Dedifferentiated amniotic fluid mesenchymal stem cell (primary cell): ENCODE measurements around the gene CERK.
A peak's percentile ranks its signal among the peaks of the same experiment; 100 is the strongest.
"Not testable (repeated sequence)": the region's sequence is repeated elsewhere in the genome, so short reads cannot be mapped to it uniquely, and the experiment has no call there.

Experiments used
- DNase-seq: peaks from one replicate; pipeline ENCODE4 v3.0.0-alpha.2; 2016; ENCODE audit errors: extremely low spot score

The CERK gene

DNA sequence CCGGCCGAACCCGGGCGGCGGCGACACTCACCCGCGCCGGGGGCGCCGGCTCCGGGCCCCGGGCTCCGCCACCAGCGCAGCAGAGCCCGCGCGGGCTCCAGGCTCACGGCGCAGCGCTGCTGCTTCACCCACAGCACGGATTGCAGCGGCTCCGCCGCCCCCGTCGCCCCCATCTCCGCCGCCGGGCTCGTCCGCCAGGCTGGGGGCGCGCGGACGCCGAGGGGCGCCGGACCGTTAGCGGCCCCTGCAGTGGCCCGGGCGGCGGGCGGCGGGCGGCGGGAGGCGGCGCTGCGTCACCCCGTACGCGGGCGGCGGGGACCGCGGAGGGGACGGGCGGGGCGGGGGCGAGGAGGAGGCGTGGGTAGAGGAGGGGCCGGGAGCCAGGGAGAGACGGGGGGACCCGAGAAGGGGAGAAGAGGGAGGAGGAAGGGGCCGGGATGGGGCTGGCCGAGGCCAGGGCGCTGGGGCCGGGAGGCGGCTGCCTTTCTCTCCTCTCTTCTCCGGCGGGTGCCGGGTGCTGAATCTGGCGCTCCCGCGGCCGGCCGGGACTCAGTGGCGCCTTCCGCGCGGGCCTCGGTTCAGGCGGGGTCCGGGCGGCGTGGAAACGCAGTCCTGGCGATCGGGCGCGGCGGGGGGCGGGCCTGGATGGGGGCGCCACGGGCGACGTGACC is at the start of gene CERK:
CERK (minus strand) TSS at position 277 of the 671 bp plus-strand sequence; CDS start at position 173, 104 bp downstream.
- DNase-seq, result peak; percentile 51

DNA sequence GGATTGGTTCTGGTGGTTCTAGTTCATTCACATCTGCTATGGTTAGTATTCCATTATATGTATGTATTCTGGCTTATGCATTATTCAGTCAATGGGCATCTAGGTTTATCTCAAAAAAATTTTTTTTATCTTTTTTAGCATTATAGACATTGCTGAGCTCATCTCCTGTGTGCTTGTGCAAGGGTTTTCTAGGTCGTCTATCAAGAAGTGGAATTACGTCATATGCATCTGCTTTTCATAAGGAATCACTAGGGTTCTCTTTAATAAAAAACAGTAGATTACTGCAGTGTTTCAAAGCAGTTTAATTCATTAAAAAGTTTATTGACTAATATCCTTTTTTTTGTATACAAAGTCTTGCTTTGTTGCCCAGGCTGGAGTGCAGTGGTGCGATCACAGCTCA is 45.7 kb upstream of the CERK start:
- no peak for DNase-seq

DNA sequence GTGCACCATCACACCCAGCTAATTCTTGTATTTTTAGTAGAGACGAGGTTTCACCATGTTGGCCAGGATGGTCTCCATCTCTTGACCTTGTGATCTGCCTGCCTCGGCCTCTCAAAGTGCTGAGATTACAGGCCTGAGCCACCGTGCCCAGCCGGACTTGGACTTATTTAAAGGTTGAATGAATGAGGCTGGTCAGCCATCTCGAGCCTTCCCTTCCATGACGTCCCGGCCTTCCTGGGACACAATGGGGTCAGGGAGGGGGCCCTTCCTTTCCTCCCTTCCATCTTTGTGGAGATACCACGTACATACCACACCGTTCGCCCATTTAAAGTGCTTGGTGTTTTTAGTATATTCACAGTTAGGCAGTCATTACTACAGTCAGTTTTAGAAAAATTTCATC is 44.1 kb upstream of the CERK start:
- DNase-seq, result not testable (repeated sequence)

DNA sequence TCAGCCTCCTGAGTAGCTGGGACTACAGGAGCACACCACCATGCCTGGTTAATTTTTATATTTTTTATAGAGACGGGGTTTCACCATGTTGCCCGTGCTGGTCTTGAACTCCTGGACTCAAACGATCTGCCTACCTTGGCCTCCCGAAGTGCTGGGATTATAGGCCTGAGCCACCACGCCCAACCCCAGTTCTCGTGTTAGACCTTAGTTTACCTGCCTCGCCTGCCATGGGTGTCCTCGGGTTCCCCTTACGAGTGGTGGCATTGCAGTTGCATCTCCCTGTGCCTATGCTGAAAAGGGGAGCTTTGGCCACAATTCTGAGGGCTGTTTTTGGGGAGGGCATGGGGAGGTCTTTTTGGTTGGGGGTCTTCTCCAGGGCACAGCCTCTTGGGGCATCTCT is 43.2 kb upstream of the CERK start:
- no peak for DNase-seq

DNA sequence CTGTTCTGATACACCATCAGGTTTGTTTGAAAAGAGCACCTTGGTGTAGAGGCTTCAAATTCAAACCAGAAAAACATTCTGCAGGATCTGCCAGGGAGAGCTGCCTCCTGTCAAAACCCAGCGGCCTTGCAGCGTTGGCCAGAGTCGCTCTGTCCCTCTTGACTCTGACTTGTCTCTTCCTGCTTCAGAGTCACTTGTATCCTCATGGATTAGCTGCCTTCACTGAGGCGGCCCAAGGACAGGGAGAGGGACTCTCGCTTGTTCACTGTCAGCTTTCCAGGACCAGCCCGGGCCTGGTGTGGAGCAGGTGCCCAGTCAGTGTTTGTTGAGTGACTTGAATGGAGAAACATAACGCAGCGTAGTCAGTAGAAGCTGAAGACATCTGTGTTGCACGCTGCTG is 42.4 kb upstream of the CERK start:
- DNase-seq, result no peak

- no peak for DNase-seq
These were observed 41.6 kb upstream of the CERK start for GRCh38 chr22:46779651-46780050.

DNA sequence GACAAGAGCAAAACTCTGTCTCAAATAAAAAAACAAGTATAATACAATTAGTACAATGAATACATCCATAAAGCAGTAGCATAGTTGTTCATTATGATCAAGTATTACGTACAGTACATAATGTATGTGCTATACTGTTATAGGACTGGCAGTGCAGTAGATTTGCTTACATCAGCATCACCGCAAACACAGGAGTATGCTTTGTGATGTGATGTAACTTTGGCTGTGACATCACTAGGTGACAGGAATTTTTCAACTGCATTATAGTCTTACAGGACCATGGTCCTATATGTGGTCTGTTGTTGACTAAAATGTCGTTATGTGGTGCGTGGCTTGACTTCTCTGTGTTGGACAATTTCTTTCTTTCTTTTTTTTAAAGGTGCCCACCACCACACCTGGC is 41.0 kb upstream of the CERK start:
- no peak for DNase-seq

DNA sequence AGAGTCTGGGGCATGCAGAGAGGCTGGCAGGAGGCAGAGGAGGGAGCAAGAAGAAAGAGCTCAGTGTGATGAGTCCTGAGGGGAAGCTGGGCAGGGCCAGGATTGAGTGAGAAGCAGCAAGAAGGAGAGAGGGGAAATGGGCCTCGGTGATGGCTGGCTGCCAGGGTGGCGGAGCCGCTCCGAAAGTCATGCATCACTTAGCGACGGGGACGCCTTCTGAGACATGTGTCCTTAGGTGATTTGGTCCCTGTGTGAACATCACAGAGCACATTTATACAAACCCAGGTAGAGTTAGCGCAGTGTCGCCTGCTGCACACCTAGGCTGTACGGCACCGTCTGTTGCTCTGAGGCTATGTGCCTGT is 39.5 kb upstream of the CERK start:
- DNase-seq, result no peak

GRCh38 chr22:46776876-46777608 is 39.0 kb upstream of the CERK start:
- DNase-seq, result no peak

DNA sequence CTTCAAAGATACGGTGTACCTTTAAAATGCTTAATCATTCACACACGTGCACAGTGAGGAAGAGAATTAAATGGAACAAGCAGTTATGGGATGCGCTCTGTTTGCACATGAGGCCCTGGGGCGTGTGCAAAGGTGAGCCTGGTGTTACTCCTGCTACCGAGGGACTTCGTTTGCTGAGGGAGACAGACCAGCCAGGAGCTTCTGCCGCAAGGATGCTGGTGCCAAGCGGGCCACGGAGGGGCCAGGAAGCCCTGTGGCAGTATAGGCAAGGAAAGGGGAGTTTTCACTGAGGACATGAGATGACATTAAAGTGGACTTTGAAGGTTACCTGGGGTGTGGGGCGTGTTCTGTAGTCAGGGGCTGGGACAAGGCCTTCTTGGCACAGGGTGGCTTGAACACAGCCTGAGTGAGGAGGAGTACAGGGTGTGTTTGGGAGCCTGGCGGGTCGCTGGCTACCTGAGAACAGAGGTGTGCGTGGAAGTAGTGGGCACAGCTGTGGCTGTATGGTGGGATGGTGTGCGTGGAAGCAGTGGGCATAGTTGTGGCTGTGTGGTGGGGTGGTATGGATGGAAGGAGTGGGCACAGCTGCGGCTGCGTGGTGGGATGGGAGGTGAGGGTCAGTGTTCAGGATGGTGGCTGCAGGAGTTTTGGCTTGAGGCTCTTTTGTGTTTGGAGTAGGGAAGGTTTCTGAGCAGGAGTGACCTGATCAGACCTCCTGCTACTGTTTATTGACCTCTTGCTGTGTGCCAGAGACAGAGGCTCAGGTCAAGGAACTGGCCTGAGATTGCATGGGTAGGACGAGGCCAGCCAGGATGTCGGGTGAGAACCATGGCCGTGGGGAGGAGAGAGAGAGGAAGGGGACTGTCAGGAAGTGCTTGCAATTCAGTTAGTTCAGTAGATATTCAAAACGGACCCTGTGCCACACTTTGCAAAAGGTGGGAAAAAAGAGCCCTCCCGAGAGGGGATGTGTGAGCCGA is 38.1 kb upstream of the CERK start:
- no peak for DNase-seq

DNA sequence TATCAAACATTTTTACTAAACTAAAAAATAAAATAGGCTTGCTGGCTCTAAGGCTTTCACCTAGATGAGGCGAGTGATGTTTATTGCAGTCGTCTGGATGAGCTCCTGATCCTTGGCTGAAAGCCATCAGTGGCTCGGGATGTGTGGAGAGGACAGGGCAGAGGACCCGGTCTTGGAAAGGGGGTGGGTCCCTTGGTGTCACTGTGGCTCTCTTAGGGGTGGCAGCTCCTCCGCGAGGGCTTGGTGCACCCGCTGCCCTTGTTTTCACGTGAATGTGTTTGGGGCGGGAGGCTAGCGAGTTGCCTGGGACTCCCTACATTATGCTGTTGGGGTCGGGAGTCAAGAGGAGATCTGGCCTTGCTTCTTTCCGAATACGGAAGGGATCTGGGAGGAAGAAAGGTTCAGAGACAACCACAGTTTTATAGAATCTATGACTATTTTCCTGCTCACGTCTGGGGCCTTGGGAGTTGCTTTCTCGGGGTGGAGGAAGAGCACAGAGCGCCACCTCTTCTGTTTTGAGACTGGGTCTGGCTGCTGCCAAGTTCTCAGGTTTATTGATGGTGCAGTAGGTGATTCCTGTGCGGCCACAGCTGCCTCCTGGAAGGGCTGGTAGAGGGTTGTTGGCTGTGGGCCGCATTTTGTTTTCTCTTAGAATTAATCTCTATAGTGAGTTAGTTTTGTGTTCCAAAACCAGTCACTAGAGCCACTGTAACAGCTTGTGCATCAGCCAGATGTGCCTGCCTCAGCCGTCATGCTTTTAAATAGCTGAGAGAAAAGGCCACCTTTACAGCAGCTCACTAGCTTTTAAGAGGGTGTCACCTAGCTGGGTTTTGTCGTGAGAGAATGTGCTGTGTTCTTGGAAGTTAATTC is 37.2 kb upstream of the CERK start:
- no peak for DNase-seq

- no peak for DNase-seq
These were observed 36.4 kb upstream of the CERK start for GRCh38 chr22:46774253-46774979.

DNA sequence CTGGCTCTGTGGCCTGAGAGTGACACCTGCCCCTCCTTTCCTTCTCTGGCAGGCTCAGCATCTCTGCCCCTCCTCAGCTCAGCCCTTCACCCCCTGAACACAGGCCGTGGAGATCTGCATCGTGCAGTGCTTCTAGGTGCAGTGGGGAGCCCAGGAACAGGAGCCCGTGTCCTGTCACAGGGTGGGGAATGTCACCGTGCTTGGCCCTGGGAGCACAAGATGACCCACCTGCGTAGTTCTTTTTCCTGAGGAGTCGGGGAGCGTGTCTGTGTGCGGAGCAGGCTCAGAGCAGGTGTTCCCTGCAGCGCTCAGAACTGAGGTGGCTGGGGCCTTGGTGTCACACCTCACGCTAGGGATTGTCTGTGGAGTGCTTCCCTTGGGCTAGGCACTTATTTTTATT is 35.0 kb upstream of the CERK start:
- no peak for DNase-seq

DNA sequence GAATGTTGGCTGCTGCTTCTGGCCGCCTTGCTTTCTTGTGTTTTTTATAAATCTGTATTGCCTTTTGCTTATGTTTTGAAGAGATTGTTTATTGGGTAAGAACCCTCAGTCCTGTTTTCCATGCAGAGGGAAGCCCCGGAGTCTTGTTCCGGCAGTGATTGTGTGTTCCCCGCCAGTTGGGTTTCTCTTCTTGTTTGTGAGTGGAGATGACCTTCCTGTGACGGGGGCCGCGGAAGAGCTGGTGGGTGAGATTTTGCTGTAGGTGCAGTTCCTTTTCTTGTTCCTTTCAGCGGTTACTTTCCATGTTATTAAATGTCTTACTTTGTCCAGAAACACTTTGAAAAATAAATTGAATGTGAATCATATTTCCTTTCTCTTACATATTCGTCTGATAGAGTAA is 32.7 kb upstream of the CERK start:
- no peak for DNase-seq

DNA sequence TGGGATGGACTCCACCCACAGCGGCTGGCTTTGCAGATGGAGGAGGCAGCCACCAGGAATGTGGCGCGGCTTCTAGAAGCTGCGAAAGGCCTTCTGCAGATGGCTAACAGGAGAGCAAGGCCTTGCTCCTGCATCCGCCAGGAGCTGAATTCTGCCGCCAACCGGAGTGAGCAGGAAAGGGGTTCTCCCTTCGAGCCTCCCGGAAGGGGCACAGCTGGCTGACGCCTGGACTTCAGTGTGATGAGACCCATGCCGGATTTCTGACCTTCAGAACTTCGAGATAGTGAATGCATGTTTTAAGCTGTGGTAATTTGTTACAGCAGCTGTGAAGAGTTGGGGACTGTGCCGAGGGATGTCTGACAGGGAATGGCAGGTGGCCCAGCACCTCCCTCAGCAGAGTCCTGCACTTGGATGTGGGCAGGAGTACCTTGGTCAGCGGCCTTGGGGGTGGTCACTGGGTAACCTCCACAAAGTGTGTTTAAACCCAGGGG is 32.1 kb upstream of the CERK start:
- no peak for DNase-seq

- DNase-seq, result no peak
These were observed 31.7 kb upstream of the CERK start for GRCh38 chr22:46769706-46770105.

- DNase-seq, result no peak
These were observed 31.2 kb upstream of the CERK start for GRCh38 chr22:46769191-46769675.

DNA sequence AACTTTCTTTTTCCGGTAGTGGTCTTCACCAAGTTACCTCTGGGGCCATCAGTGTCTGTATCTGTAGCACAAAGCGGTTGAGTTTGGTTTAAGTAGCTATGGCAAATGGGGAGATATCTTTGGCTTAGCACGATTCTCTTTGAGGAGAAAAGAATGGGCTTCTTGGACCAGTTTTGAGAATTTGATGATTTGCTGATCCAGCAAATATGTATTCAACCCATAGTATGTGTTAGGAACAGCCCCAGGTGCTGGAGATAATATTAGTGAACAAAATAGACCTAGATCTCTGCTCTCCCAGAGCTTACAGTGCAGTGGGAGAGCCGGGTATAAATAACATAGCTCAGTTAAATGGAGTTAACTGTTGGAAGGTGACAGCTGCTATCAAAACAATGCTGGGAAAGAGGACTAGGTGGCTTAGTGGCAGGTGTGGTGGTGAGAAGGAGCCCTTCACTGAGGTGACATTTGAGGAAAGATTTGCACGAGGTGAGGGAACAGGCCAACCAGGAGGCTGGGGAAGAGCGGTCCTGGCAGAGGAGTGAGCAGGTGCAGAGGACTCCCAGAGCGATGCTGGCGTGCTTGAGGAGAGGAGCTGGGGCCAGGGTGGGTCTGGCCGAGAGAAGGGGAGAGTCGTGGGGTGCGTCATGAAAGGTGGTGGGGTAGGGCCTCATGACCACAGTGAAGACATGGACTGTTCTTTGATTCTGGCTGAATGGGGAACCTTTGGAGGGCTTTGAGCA is 29.4 kb upstream of the CERK start:
- DNase-seq, result no peak

- no peak for DNase-seq
These were observed 28.6 kb upstream of the CERK start for GRCh38 chr22:46766611-46767010.
